SJCRH30 (cell line): ENCODE measurements around the gene IDNK. TPM values are rescaled to one million over a fixed set of nuclear protein-coding genes. Genes with fewer than 3 reads are reported as not detected.

Source experiments
- DNase-seq, 2 experiments: peaks; one replicate each; pipeline ENCODE4 v3.0.0-alpha.2; 2015 to 2020
- H3K27ac ChIP-seq: fragments of 250-450 bp; sonication (Bioruptor Pico); 2 replicates; pipeline ENCODE4 v1.5.1; 2020; ENCODE audit warnings: mild to moderate bottlenecking, moderate library complexity
- H3K27me3 ChIP-seq: fragments of 250-450 bp; sonication (Bioruptor Pico); 2 replicates; pipeline ENCODE4 v1.5.1; 2020; ENCODE audit warnings: mild to moderate bottlenecking, moderate library complexity
- H3K36me3 ChIP-seq: fragments of 250-450 bp; sonication (Bioruptor Pico); 2 replicates; pipeline ENCODE4 v1.5.1; 2020; ENCODE audit warnings: mild to moderate bottlenecking, moderate library complexity
- H3K4me1 ChIP-seq: fragments of 250-450 bp; sonication (Bioruptor Pico); 2 replicates; pipeline ENCODE4 v1.5.1; 2020; ENCODE audit warnings: mild to moderate bottlenecking, moderate library complexity
- H3K4me3 ChIP-seq: fragments of 250-450 bp; sonication (Bioruptor Pico); 2 replicates; pipeline ENCODE4 v1.5.1; 2020; ENCODE audit warnings: mild to moderate bottlenecking, moderate library complexity
- H3K9me3 ChIP-seq: fragments of 250-450 bp; sonication (Bioruptor Pico); replicated peaks from 2 replicates; pipeline ENCODE4 v1.5.1; 2020; ENCODE audit warnings: mild to moderate bottlenecking, moderate library complexity
- total RNA-seq: library from RNA; depleted of rRNA; stranded (reverse); fragments of >200 nt; shearing (Covaris generic); gene quantifications from 2 replicates; pipeline ENCODE4 v1.2.3, GENCODE V29; 2014

IDNK gene
- total RNA-seq, 1 experiment from 2014 or later: 1.8 TPM

DNA sequence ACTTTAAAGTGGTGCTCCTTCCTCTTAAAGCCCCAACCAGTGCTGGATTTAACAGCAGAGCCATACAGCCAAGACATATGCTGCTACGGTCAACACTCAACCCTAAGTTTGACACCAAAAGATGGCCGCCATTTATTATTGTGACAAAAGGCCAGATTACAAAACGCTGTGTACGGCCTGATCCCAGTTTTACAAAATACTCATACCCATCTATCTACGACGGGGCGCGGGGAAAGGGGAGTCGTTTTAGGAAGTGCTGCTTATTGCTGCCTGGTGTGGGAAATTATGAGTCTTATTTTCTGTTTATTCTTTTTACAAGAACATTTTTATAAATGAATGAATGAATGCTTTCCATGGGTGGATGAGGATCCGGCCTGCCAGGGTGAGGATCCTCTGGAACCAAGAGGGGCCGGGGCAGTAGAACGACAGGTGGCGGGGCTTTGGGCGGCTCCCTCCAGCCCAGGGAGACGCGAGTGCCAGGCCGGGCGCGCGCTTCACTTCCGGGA, 457 bp upstream of the IDNK start:
- Histone ChIP-seq H3K4me1 (peaks cover 6% of the 10 kb centered on the region), H3K27ac (peak overlapping the region; percentile 84), H3K9me3 (no peaks in the 10 kb centered on the region), H3K27me3 (no peaks in the 10 kb centered on the region), H3K36me3 (no peaks in the 10 kb centered on the region), H3K4me3 (peak overlapping the region; percentile 83)
- no peak for DNase-seq

GRCh38 chr9:83623679-83624076, 735 bp downstream of the IDNK start:
- DNase-seq: peak in 1 of 2 experiments; percentile 67
- peak overlapping the region; percentile 84 for H3K27ac ChIP-seq
- H3K9me3 ChIP-seq: no peaks in the 10 kb centered on the region
- peaks cover 6% of the 10 kb centered on the region for H3K4me1 ChIP-seq
- H3K4me3 ChIP-seq: peak overlapping the region; percentile 83
- no peaks in the 10 kb centered on the region for H3K27me3 ChIP-seq
- H3K36me3 ChIP-seq: 0 out of 2 replicates have a peak, but pooled peaks cover under 1% of the 10 kb centered on the region

- Histone ChIP-seq H3K36me3 (peaks cover 4% of the 10 kb centered on the region; the same call in 1 of the 2 replicates), H3K27ac (no peak overlapping the region), H3K9me3 (no peaks in the 10 kb centered on the region), H3K27me3 (no peaks in the 10 kb centered on the region), H3K4me3 (no peak overlapping the region), H3K4me1 (peaks cover 6% of the 10 kb centered on the region)
- no peak for DNase-seq
These were observed 2.2 kb downstream of the IDNK start for GRCh38 chr9:83625178-83625577.

GRCh38 chr9:83628540-83628939, 5.6 kb downstream of the IDNK start:
- Histone ChIP-seq H3K36me3 (peaks cover 4% of the 10 kb centered on the region; the same call in 1 of the 2 replicates), H3K27me3 (no peaks in the 10 kb centered on the region), H3K27ac (no peak overlapping the region), H3K9me3 (no peaks in the 10 kb centered on the region), H3K4me1 (peaks cover 16% of the 10 kb centered on the region), H3K4me3 (no peak overlapping the region)
- DNase-seq: no peak

- Histone ChIP-seq H3K4me3 (no peak overlapping the region), H3K36me3 (peaks cover 4% of the 10 kb centered on the region; the same call in 1 of the 2 replicates), H3K27me3 (no peaks in the 10 kb centered on the region), H3K4me1 (peaks cover 10% of the 10 kb centered on the region), H3K27ac (no peak overlapping the region; the same call in 1 of the 2 replicates), H3K9me3 (no peaks in the 10 kb centered on the region)
- no peak for DNase-seq
These were observed 6.6 kb downstream of the IDNK start for GRCh38 chr9:83629433-83630104.

- peak overlapping the region; percentile 43; the same call in 1 of the 2 replicates for H3K27ac ChIP-seq
- H3K36me3 ChIP-seq: peaks cover 4% of the 10 kb centered on the region; the same call in 1 of the 2 replicates
- no peaks in the 10 kb centered on the region for H3K27me3 ChIP-seq
- H3K4me1 ChIP-seq: peaks cover 10% of the 10 kb centered on the region
- no peaks in the 10 kb centered on the region for H3K9me3 ChIP-seq
- DNase-seq: peak; percentile 87
- H3K4me3 ChIP-seq: no peak overlapping the region
These were observed 8.1 kb downstream of the IDNK start for GRCh38 chr9:83630938-83631457.

GRCh38 chr9:83633255-83633654, 10.3 kb downstream of the IDNK start:
- Histone ChIP-seq H3K4me1 (peaks cover 10% of the 10 kb centered on the region), H3K4me3 (no peak overlapping the region), H3K27ac (no peak overlapping the region), H3K9me3 (no peaks in the 10 kb centered on the region), H3K36me3 (peaks cover 7% of the 10 kb centered on the region), H3K27me3 (no peaks in the 10 kb centered on the region)
- no peak for DNase-seq

GRCh38 chr9:83633676-83634075, 10.7 kb downstream of the IDNK start:
- DNase-seq: no peak
- H3K27me3 ChIP-seq: no peaks in the 10 kb centered on the region

DNA sequence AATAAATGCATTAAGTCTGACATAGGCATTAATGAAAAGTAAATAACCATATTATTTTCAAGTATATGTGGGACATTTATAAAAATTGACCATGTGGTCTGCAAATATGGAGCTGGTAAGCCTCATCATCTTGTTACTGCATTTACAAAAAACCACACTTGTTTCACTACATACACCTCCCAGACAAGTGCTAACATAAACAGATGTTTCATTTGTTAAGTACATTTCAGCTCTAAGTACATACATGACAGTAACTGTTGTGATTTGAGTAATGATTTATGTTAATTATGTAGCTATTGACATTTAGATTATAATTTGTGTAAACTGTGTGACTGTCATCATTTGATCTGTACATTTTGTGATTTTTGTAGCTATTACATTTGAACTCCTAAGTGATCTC, 13.9 kb downstream of the IDNK start:
- Histone ChIP-seq H3K27ac (no peak overlapping the region), H3K36me3 (peaks cover 3% of the 10 kb centered on the region; the same call in 1 of the 2 replicates), H3K4me1 (no peaks in the 10 kb centered on the region), H3K4me3 (no peak overlapping the region), H3K27me3 (no peaks in the 10 kb centered on the region), H3K9me3 (no peaks in the 10 kb centered on the region)
- DNase-seq: no peak

More at GRCh38 chr9:83633676-83634075, 10.7 kb downstream of the IDNK start:
- Histone ChIP-seq H3K4me3 (no peak overlapping the region), H3K36me3 (peaks cover 7% of the 10 kb centered on the region), H3K9me3 (no peaks in the 10 kb centered on the region), H3K4me1 (peaks cover 10% of the 10 kb centered on the region), H3K27ac (no peak overlapping the region)

DNA sequence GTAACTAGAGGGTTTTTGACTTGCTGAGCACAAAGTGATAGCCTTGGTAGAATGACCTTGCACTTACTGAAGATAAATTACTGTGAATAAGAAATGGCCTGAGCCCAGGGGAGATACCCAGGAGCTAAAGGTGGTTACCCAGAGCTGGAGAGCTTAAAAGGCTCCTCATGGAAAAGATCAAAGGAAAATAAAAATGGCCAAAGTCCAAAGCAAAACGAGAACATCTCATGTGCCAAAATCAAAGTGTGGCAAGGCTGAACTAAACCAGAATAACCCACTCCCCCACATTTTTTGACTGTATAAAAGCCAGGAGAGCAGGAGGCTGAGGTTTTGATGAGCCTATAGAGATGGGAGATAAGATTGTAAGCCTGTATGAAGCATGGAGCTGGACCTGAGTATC, 14.4 kb downstream of the IDNK start:
- peaks cover 3% of the 10 kb centered on the region; the same call in 1 of the 2 replicates for H3K36me3 ChIP-seq
- H3K27ac ChIP-seq: no peak overlapping the region
- H3K9me3 ChIP-seq: no peaks in the 10 kb centered on the region
- H3K4me3 ChIP-seq: no peak overlapping the region
- no peaks in the 10 kb centered on the region for H3K4me1 ChIP-seq
- H3K27me3 ChIP-seq: no peaks in the 10 kb centered on the region
- no peak for DNase-seq

- Histone ChIP-seq H3K4me1 (no peaks in the 10 kb centered on the region), H3K36me3 (peaks cover 3% of the 10 kb centered on the region), H3K27ac (no peak overlapping the region), H3K4me3 (no peak overlapping the region), H3K9me3 (no peaks in the 10 kb centered on the region), H3K27me3 (no peaks in the 10 kb centered on the region)
- no peak for DNase-seq
These were observed 16.3 kb downstream of the IDNK start for GRCh38 chr9:83639266-83639665.

- Histone ChIP-seq H3K36me3 (peaks cover 2% of the 10 kb centered on the region; the same call in 1 of the 2 replicates), H3K9me3 (no peaks in the 10 kb centered on the region), H3K4me1 (no peaks in the 10 kb centered on the region), H3K4me3 (no peak overlapping the region), H3K27ac (no peak overlapping the region), H3K27me3 (no peaks in the 10 kb centered on the region)
- DNase-seq: no peak
These were observed 19.9 kb downstream of the IDNK start for GRCh38 chr9:83642793-83643192.

DNA sequence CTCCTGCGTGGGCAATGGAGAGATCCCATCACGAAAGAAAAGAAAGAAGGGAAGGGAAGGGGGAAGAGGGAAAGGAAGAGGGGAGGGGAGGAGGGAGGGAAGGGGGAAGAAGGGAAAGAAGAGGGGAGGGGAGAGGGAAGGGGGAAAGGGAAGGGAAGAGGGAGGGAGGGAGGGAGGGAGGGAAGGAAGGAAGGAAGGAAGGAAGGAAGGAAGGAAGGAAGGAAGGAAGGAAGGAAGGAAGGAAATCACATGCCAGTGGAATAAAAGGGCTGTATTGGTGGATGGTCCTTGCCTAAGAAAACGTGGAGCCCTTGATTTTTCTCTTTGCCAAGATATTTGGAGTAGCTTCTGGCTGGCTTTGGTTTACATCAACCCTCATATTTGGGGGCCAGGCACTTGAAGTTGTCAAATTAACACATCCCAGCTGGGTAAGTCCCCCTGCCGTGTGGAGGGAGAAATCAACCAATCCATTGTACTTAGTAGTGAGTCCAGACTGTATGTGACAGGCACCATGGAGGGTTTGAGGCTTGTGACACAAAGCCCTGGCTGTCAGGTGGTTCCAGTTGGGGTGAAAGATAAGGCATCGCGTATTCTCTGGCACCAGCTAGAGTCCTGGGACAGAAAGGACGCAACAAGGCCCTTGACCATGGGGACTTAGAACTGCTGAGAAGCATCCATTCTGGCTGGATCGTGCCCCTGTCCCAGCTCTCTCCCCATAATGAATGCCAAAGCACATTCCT, 23.7 kb downstream of the IDNK start:
- H3K4me3 ChIP-seq: no peak overlapping the region
- H3K36me3 ChIP-seq: peaks cover 15% of the 10 kb centered on the region
- DNase-seq: no peak

GRCh38 chr9:83649080-83649479, 26.1 kb downstream of the IDNK start:
- no peaks in the 10 kb centered on the region for H3K27me3 ChIP-seq
- H3K36me3 ChIP-seq: peaks cover 40% of the 10 kb centered on the region
- H3K4me1 ChIP-seq: no peaks in the 10 kb centered on the region
- no peak overlapping the region for H3K27ac ChIP-seq
- peak; percentile 68 to 81 for DNase-seq
- H3K4me3 ChIP-seq: no peak overlapping the region
- H3K9me3 ChIP-seq: no peaks in the 10 kb centered on the region; the same call in 1 of the 2 replicates

More for the DNA sequence above, 23.7 kb downstream of the IDNK start:
- Histone ChIP-seq H3K27ac (no peak overlapping the region), H3K4me1 (no peaks in the 10 kb centered on the region), H3K27me3 (no peaks in the 10 kb centered on the region), H3K9me3 (no peaks in the 10 kb centered on the region)

GRCh38 chr9:83649515-83649914, 26.6 kb downstream of the IDNK start:
- Histone ChIP-seq H3K4me1 (no peaks in the 10 kb centered on the region), H3K9me3 (no peaks in the 10 kb centered on the region; the same call in 1 of the 2 replicates), H3K4me3 (no peak overlapping the region), H3K27ac (no peak overlapping the region), H3K36me3 (peaks cover 44% of the 10 kb centered on the region), H3K27me3 (no peaks in the 10 kb centered on the region)
- no peak for DNase-seq
